HEK293 (cell line): ENCODE results near the gene NHS.

ENCODE experiments used
- CTCF ChIA-PET: fragments of 350-600 bp; formaldehyde crosslinking; extraction: SDS; loops from one replicate; lab custom pipeline; 2021; ENCODE audit warnings: antibody characterized with exemption; lab: Yijun Ruan, JAX
- POLR2A ChIA-PET: fragments of 300-600 bp; formaldehyde crosslinking; extraction: SDS; loops from one replicate; lab custom pipeline; 2020; ENCODE audit warnings: antibody characterized with exemption, inconsistent platforms; lab: Yijun Ruan, JAX
- H3K27ac ChIP-seq: fragments of 200-500 bp; sonication (Bioruptor generic); 2 replicates; pipeline ENCODE4 v1.5.1; 2014; ENCODE audit warnings: low read depth, low read length, control low read depth, inconsistent platforms; ENCODE audit errors: extremely low read depth
- H3K36me3 ChIP-seq, 2 experiments: fragments of 200-500 bp in 1 of 2; sonication (Bioruptor generic) in 1 of 2; 1 replicate in 1 of 2; 2 replicates in 1 of 2; pipeline ENCODE4 v1.5.1; 2014 to 2017; ENCODE audit warnings: inconsistent platforms in 2 of 2, low read length in 2 of 2; ENCODE audit not compliant: control insufficient read depth in 2 of 2, insufficient read depth in 1 of 2
- H3K4me1 ChIP-seq: fragments of 200-500 bp; sonication (Bioruptor generic); 2 replicates; pipeline ENCODE4 v1.5.1; 2014; ENCODE audit warnings: mild to moderate bottlenecking, low read length, inconsistent platforms; ENCODE audit not compliant: control insufficient read depth, insufficient read depth
- H3K4me3 ChIP-seq: 2 replicates; pipeline ENCODE4 v1.5.1; 2011; ENCODE audit warnings: low read depth, mild to moderate bottlenecking, control low read depth, low read length, moderate library complexity
- H3K9me3 ChIP-seq: fragments of 200-500 bp; sonication (Bioruptor generic); 2 replicates; pipeline ENCODE4 v1.5.1; 2014; ENCODE audit warnings: low read depth, low read length, inconsistent platforms; ENCODE audit not compliant: control insufficient read depth, insufficient read depth
- BCL11B ChIP-seq: fragments of 450-650 bp; formaldehyde crosslinking; IDR thresholded peaks from 2 replicates; pipeline ENCODE4 v1.5.1; 2016; ENCODE audit warnings: low read depth, missing biosample characterization, missing genetic modification characterization
- GFI1B ChIP-seq: fragments of 450-650 bp; formaldehyde crosslinking; IDR thresholded peaks from 2 replicates; pipeline ENCODE4 v1.5.1; 2016; ENCODE audit warnings: missing biosample characterization, missing genetic modification characterization
- GLI2 ChIP-seq: fragments of 450-650 bp; formaldehyde crosslinking; IDR thresholded peaks from 2 replicates; pipeline ENCODE4; 2017; ENCODE audit warnings: missing biosample characterization, missing genetic modification characterization, low read depth, borderline replicate concordance
- GLIS2 ChIP-seq: fragments of 450-650 bp; formaldehyde crosslinking; IDR thresholded peaks from 2 replicates; pipeline ENCODE4 v1.5.1; 2016; ENCODE audit warnings: missing biosample characterization, missing genetic modification characterization
- OSR2 ChIP-seq: fragments of 450-650 bp; formaldehyde crosslinking; IDR thresholded peaks from 2 replicates; pipeline ENCODE4 v1.5.1; 2016; ENCODE audit warnings: missing biosample characterization, missing genetic modification characterization
- REPIN1 ChIP-seq: fragments of 450-650 bp; formaldehyde crosslinking; IDR thresholded peaks from 2 replicates; pipeline ENCODE4 v1.5.1; 2017; ENCODE audit warnings: missing biosample characterization, missing genetic modification characterization, low read depth
- SCRT1 ChIP-seq: fragments of 450-650 bp; formaldehyde crosslinking; IDR thresholded peaks from 2 replicates; pipeline ENCODE4 v1.5.1; 2016; ENCODE audit warnings: missing biosample characterization, missing genetic modification characterization, borderline replicate concordance
- ZBTB1 ChIP-seq: fragments of 450-650 bp; formaldehyde crosslinking; IDR thresholded peaks from 2 replicates; pipeline ENCODE4 v1.5.1; 2016; ENCODE audit warnings: missing biosample characterization, missing genetic modification characterization
- ZNF10 ChIP-seq: fragments of 450-650 bp; formaldehyde crosslinking; IDR thresholded peaks from 2 replicates; pipeline ENCODE4 v1.5.1; 2017; ENCODE audit warnings: missing biosample characterization, missing genetic modification characterization
- ZNF114 ChIP-seq: fragments of 450-650 bp; formaldehyde crosslinking; IDR thresholded peaks from 2 replicates; pipeline ENCODE4 v1.5.0; 2017; ENCODE audit warnings: missing biosample characterization, missing genetic modification characterization
- ZNF133 ChIP-seq: fragments of 450-650 bp; formaldehyde crosslinking; IDR thresholded peaks from 2 replicates; pipeline ENCODE4 v1.5.1; 2016; ENCODE audit warnings: missing biosample characterization, missing genetic modification characterization
- ZNF169 ChIP-seq: fragments of 450-650 bp; formaldehyde crosslinking; IDR thresholded peaks from 2 replicates; pipeline ENCODE4 v1.5.1; 2016; ENCODE audit warnings: missing biosample characterization, missing genetic modification characterization
- ZNF175 ChIP-seq: fragments of 450-650 bp; formaldehyde crosslinking; IDR thresholded peaks from 2 replicates; pipeline ENCODE4 v1.5.1; 2016; ENCODE audit warnings: missing biosample characterization, missing genetic modification characterization
- ZNF184 ChIP-seq: fragments of 450-650 bp; IDR thresholded peaks from 2 replicates; pipeline ENCODE4 v1.5.1; 2018; ENCODE audit warnings: missing biosample characterization, mild to moderate bottlenecking, missing genetic modification characterization
- ZNF302 ChIP-seq: fragments of 450-650 bp; formaldehyde crosslinking; IDR thresholded peaks from 2 replicates; pipeline ENCODE4 v1.5.1; 2016; ENCODE audit warnings: missing biosample characterization, missing genetic modification characterization, low read depth
- ZNF404 ChIP-seq: fragments of 450-650 bp; formaldehyde crosslinking; IDR thresholded peaks from 2 replicates; pipeline ENCODE4 v1.5.1; 2017; ENCODE audit warnings: missing biosample characterization, missing genetic modification characterization
- ZNF596 ChIP-seq: fragments of 450-650 bp; IDR thresholded peaks from 2 replicates; pipeline ENCODE4 v1.5.0; 2018; ENCODE audit warnings: missing biosample characterization, mild to moderate bottlenecking, missing genetic modification characterization, moderate library complexity
- ZNF621 ChIP-seq: fragments of 450-650 bp; formaldehyde crosslinking; IDR thresholded peaks from 2 replicates; pipeline ENCODE4 v1.5.1; 2017; ENCODE audit warnings: missing biosample characterization, missing genetic modification characterization
- ZNF658 ChIP-seq: fragments of 450-650 bp; formaldehyde crosslinking; IDR thresholded peaks from 2 replicates; pipeline ENCODE4; 2016; ENCODE audit warnings: missing biosample characterization, missing genetic modification characterization
- ZNF776 ChIP-seq: fragments of 450-650 bp; formaldehyde crosslinking; IDR thresholded peaks from 2 replicates; pipeline ENCODE4 v1.5.0; 2017; ENCODE audit warnings: missing biosample characterization, missing genetic modification characterization, borderline replicate concordance
- ZNF785 ChIP-seq: fragments of 450-650 bp; formaldehyde crosslinking; IDR thresholded peaks from 2 replicates; pipeline ENCODE4 v1.5.1; 2016; ENCODE audit warnings: missing biosample characterization, missing genetic modification characterization
- ZSCAN23 ChIP-seq: fragments of 450-650 bp; formaldehyde crosslinking; IDR thresholded peaks from 2 replicates; pipeline ENCODE4 v1.5.1; 2016; ENCODE audit warnings: missing biosample characterization, missing genetic modification characterization
- TF ChIP-seq, protein P1 (sequence below): fragments of 450-650 bp; formaldehyde crosslinking; IDR thresholded peaks from 2 replicates; pipeline ENCODE4 v1.5.1; 2016; ENCODE audit warnings: missing biosample characterization, missing genetic modification characterization
- TF ChIP-seq, protein P2 (sequence below): fragments of 450-650 bp; formaldehyde crosslinking; IDR thresholded peaks from 2 replicates; pipeline ENCODE4 v1.5.1; 2016; ENCODE audit warnings: missing biosample characterization, missing genetic modification characterization
- TF ChIP-seq, protein P3 (sequence below): fragments of 450-650 bp; formaldehyde crosslinking; IDR thresholded peaks from 2 replicates; pipeline ENCODE4 v1.5.1; 2016; ENCODE audit warnings: missing biosample characterization, missing genetic modification characterization
- TF ChIP-seq, protein P4 (sequence below): fragments of 450-650 bp; formaldehyde crosslinking; IDR thresholded peaks from 2 replicates; pipeline ENCODE4 v1.5.1; 2016; ENCODE audit warnings: missing biosample characterization, missing genetic modification characterization

Gene NHS

DNA sequence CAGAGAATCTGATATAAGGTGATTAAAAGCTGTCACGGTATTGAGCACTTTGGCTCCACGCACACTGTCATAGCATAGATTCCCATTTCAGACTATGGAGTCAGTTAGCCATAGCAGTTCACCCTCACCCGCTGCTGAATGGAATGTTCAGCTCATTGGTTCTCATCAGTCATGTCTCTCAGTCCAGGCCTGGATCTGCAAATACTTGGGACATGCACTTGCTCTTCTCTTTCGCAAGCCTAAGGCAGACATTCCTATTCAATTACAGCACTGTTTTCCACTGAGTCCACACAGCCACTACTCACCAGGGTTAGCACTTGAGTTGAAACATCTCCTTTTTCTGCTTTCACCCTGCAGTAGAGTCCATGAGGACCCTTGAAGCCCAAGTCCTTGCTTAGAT is 331.7 kb downstream of the NHS start (continued):
- TF ChIP-seq ZNF596 (tag by site-specific recombination) = no peak
- TF ChIP-seq ZNF184 = no peak
- TF ChIP-seq, protein P1, sequence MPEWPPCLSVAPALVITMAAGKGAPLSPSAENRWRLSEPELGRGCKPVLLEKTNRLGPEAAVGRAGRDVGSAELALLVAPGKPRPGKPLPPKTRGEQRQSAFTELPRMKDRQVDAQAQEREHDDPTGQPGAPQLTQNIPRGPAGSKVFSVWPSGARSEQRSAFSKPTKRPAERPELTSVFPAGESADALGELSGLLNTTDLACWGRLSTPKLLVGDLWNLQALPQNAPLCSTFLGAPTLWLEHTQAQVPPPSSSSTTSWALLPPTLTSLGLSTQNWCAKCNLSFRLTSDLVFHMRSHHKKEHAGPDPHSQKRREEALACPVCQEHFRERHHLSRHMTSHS (tag by site-specific recombination) = no peak
- no peak for TF ChIP-seq ZNF169 (tag by site-specific recombination)
- TF ChIP-seq ZNF114 (tag by site-specific recombination) = no peak
- no peak for TF ChIP-seq ZNF175 (tag by site-specific recombination)

DNA sequence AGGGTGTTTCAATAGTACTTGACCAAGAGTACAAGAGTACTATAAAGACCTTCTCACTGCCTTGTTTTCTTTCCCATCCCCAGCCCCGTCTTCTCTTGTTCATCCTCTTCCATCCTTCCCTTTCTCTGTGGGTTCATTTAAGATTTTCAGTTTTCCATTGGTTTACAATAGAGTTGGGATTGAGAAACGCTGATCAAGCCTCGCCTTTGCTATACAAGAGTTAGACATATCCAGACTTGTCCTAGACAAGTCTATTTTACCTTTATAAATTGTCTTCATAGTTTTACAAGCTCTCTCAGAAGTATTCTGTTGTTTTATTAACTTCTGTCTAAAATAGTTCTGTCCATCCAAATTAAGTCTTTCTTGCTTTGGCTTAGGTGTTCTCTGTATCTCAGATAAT is 332.7 kb downstream of the NHS start:
- ChIA-PET POLR2A (no interaction called here), CTCF (no interaction called here)
- no peak overlapping the region for H3K27ac ChIP-seq
- no peaks in the 10 kb centered on the region for H3K4me1 ChIP-seq
- no peaks in the 10 kb centered on the region for H3K36me3 ChIP-seq
- no peak overlapping the region for H3K4me3 ChIP-seq
- no peak for TF ChIP-seq ZNF658
- TF ChIP-seq GLI2 (tag by site-specific recombination) = no peak
- TF ChIP-seq ZNF776 (tag by site-specific recombination) = no peak
- no peak for TF ChIP-seq ZNF785 (tag by site-specific recombination)
- TF ChIP-seq OSR2 = no peak
- TF ChIP-seq BCL11B (tag by site-specific recombination) = no peak
- no peak for TF ChIP-seq SCRT1
- TF ChIP-seq ZNF10 = no peak
- TF ChIP-seq, protein P2, sequence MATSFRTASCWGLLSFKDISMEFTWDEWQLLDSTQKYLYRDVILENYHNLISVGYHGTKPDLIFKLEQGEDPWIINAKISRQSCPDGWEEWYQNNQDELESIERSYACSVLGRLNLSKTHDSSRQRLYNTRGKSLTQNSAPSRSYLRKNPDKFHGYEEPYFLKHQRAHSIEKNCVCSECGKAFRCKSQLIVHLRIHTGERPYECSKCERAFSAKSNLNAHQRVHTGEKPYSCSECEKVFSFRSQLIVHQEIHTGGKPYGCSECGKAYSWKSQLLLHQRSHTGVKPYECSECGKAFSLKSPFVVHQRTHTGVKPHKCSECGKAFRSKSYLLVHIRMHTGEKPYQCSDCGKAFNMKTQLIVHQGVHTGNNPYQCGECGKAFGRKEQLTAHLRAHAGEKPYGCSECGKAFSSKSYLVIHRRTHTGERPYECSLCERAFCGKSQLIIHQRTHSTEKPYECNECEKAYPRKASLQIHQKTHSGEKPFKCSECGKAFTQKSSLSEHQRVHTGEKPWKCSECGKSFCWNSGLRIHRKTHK (tag by site-specific recombination) = no peak
- no peak for TF ChIP-seq ZBTB1
- TF ChIP-seq ZNF302 (tag by site-specific recombination) = no peak
- TF ChIP-seq ZNF133 = no peak
- no peak for TF ChIP-seq GLIS2 (tag by site-specific recombination)
- TF ChIP-seq GFI1B (tag by site-specific recombination) = no peak
- no peak for TF ChIP-seq ZNF621
- TF ChIP-seq, protein P3, sequence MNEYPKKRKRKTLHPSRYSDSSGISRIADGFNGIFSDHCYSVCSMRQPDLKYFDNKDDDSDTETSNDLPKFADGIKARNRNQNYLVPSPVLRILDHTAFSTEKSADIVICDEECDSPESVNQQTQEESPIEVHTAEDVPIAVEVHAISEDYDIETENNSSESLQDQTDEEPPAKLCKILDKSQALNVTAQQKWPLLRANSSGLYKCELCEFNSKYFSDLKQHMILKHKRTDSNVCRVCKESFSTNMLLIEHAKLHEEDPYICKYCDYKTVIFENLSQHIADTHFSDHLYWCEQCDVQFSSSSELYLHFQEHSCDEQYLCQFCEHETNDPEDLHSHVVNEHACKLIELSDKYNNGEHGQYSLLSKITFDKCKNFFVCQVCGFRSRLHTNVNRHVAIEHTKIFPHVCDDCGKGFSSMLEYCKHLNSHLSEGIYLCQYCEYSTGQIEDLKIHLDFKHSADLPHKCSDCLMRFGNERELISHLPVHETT = no peak
- TF ChIP-seq REPIN1 (tag by site-specific recombination) = no peak
- no peak for TF ChIP-seq ZSCAN23 (tag by site-specific recombination)
- TF ChIP-seq ZNF404 (tag by site-specific recombination) = no peak
- TF ChIP-seq, protein P4, sequence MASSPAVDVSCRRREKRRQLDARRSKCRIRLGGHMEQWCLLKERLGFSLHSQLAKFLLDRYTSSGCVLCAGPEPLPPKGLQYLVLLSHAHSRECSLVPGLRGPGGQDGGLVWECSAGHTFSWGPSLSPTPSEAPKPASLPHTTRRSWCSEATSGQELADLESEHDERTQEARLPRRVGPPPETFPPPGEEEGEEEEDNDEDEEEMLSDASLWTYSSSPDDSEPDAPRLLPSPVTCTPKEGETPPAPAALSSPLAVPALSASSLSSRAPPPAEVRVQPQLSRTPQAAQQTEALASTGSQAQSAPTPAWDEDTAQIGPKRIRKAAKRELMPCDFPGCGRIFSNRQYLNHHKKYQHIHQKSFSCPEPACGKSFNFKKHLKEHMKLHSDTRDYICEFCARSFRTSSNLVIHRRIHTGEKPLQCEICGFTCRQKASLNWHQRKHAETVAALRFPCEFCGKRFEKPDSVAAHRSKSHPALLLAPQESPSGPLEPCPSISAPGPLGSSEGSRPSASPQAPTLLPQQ = no peak
- no peaks in the 10 kb centered on the region for H3K9me3 ChIP-seq
